HG03175 (cell line): ENCODE results near the gene PDZD4.
"Not testable (repeated sequence)": the region's sequence is repeated elsewhere in the genome, so short reads cannot be mapped to it uniquely, and the experiment has no call there.

Experiments
- ATAC-seq: cut with Tn5 transposase; IDR thresholded peaks from one replicate; pipeline ENCODE4 v1.9.1; 2021; ENCODE audit warnings: mild to moderate bottlenecking, moderate library complexity; ENCODE audit not compliant: unreplicated experiment

Gene PDZD4

DNA sequence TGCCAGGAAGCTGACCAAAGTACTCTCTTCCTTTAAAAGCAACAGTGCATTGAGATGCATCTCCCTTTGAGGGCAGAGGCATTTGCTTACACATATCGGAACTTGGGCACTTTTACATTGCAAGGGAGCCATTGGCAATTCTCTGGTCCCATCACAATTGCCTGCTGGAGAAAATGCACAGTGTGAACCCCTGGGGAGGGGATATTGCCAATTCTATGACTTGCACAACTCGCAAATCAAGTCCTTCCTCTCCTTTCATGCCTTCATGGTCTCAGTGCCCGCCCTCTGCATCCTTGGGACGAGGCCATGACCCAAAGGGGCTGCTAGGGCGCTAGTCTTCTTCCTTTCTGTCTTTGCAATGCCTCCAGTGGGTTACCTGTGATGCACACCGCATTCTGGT, 14.9 kb upstream of the PDZD4 start:
- no peak for ATAC-seq

GRCh38 chrX:153844509-153845082, 14.3 kb upstream of the PDZD4 start:
- no peak for ATAC-seq

DNA sequence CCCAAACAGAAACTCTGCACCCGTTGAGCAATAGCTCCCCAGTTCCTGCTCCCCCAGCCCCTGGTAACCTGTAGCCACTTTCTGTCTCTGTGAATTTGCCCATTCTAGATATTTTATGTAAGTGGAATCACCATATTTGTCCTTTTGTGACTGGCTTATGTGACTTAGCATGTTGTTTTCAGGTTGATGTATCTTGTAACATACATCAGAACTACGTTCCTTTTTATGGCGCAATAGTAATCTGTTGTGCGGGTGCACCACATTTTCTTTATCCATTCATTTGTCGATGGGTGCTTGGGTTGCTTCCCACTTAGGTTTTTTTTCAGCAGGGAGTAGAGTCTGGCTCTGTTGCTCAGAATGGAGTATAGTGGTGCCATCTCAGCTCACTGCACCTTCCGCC, 6.6 kb upstream of the PDZD4 start:
- ATAC-seq: no peak

GRCh38 chrX:153832728-153833127, 2.4 kb upstream of the PDZD4 start:
- ATAC-seq: no peak

DNA sequence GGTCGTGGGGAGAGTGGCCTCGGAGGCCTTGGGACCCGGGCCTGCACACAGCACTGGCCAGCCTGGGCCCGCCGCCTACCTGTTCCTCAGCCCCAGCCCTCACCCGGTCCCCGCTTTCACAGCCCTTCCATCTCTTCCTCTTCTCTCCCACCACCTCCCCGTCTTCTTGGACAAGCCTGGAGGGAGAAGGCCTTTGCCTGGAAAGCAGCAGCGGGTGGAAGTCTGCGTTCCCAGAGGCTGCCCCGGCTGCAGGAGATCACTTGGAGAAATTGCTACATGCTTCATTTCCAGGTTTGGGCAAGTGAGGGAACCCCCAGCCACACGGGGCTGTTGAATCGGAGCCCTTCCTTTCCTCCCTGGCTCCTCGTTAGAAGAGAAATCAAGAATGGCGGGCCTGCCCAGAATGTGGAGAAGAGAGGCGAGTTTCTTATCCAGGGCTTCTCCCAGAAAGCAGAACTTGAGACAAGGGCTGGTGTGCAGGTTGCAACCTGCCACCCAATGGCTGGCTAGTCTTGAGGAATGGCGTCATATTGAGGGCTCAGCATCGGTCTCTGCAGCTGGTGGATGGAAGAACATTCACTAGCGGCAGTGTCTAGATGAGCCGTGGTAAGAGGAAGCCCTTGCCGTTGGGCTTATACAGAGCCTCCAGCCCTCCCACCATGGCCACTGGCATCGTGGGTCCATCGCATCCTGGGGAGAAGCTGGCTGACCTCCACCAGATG, 1.2 kb upstream of the PDZD4 start:
- ATAC-seq: no peak

GRCh38 chrX:153830640-153831428, 490 bp upstream of the PDZD4 start:
- ATAC-seq: no peak

DNA sequence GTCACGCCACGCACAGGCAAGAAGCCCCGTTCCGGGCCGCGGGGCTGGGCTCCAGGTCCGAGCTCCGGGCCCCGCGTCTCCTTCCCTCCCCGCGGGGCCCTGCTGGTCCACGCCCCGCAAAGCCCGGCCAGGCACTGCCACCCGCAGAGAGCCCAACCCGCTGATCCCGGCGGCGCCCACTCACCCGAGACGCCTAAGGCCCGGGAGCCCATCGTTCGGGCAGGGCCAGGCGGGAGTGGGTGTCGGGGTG, 870 bp downstream of the PDZD4 start:
- ATAC-seq: no peak

GRCh38 chrX:153828723-153829548, 1.4 kb downstream of the PDZD4 start:
- no peak for ATAC-seq

DNA sequence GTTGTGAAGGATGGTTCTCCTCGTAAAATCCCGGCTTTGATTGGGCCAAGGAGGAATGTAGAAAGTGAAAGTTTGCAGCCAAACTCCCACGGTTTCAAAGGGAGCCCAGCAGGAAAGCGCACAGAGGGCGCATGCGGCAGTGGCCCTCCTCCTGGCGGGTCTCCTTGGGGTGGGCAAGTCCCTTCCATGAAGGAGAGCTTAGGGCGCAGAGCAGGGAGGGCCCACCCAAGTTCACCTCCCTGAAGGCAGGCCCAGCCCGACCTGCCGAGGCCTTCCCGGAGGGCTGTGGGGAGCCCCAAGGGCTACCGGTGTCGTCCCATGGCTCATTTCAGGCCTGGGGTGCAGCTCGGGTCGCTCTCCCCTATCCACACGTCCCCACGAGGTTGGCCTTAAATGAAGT, 2.0 kb downstream of the PDZD4 start:
- no peak for ATAC-seq

- ATAC-seq: no peak
These were observed 2.4 kb downstream of the PDZD4 start for GRCh38 chrX:153827903-153828302.

GRCh38 chrX:153827016-153827415, 3.3 kb downstream of the PDZD4 start:
- ATAC-seq: no peak

GRCh38 chrX:153825042-153825441, 5.3 kb downstream of the PDZD4 start:
- no peak for ATAC-seq

GRCh38 chrX:153824348-153824747, 6.0 kb downstream of the PDZD4 start:
- no peak for ATAC-seq

GRCh38 chrX:153821066-153821465, 9.3 kb downstream of the PDZD4 start:
- ATAC-seq: no peak

DNA sequence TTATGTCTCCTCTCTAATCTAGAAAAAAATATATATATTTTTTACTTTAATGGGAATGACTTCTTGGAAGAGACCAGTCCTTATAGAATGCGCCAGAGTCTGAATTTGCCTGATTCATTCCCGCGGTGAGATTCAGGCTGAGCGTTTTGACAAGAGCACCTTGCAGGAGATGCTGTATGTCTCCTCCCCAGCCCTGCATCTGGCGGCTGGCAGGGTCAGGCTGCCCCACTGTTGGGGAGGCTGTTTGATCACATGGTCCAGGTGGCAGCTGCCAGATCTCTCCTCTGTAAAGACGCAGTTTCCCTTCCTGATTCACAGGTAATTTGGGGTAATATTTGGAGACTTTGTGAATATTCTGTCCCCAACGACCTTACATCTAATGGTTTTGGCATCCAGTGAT, 9.7 kb downstream of the PDZD4 start:
- no peak for ATAC-seq

DNA sequence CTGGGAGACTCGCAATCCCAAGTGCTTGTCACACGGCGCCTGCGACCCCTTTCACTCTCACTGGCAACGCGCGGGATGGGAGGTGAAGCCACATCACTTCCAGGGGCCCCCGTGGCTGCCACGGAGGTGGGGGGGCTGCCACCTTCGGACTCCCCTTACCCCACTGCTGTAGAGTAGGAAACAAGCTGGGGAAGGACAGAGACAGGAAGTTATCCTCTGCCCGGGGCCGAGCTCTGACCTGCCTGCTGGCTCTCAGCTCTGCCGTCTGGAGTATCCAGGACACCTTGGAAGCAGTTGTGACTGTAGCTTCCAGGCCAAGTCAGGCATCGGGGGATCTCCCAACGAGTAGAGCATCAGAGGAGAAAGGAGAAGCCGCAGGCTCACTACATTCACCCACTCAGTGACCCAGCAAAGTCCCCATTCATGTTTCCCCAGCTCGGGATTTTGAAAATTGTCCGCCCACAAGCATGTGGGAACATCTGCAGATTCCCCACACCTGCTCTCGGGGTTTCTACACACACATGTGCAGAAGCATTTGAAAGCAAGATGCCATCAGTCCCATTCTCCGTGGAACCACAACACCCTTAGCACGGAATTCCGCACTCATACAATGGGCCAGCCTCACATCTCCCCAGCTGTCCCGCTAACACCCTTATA, 10.8 kb downstream of the PDZD4 start:
- ATAC-seq: no peak

GRCh38 chrX:153818571-153819383, 11.6 kb downstream of the PDZD4 start:
- no peak for ATAC-seq

DNA sequence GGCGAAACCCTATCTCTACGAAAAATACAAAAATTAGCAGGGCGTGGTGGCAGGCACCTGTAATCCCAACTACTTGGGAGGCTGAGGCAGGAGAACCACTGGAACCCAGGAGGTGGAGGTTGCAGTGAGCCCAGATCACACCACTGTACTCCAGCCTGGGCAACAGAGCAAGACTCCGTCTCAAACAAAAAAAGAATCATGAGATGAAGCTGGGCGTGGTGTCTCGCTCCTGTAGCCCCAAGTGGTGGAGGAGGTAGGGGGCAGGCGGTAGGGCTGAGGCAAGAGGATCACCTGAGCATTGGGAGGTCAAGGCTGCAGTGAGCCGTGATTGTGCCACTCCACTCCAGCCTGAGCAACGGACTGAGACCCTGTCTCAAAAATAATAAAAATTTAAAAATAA, 12.3 kb downstream of the PDZD4 start:
- ATAC-seq: not testable (repeated sequence)

GRCh38 chrX:153816831-153817690, 13.3 kb downstream of the PDZD4 start:
- ATAC-seq: no peak
